Astrocyte (in vitro differentiated cells and primary cell): ENCODE measurements around the gene PLEKHG3. TPM values are rescaled to one million over a fixed set of nuclear protein-coding genes. Genes with fewer than 3 reads are reported as not detected.

Experiments
- DNase-seq: peaks from one replicate; pipeline ENCODE4 v3.0.0-alpha.2; 2010; ENCODE audit warnings: low read depth
- FAIRE-seq: peaks from 2 replicates; lab custom pipeline; 2011; peaks lifted over from hg19 to GRCh38; lab: Jason Lieb, UNC
- H2AFZ ChIP-seq: 2 replicates; pipeline ENCODE4 v1.6.0; 2012; ENCODE audit warnings: low read depth, low read length, inconsistent platforms
- H3K27ac ChIP-seq: 2 replicates; pipeline ENCODE4 v1.5.1; 2011; ENCODE audit warnings: low read depth, low read length, inconsistent platforms
- H3K27me3 ChIP-seq: 2 replicates; pipeline ENCODE4 v1.6.0; 2011; ENCODE audit warnings: low read length, inconsistent platforms; ENCODE audit not compliant: insufficient read depth
- H3K36me3 ChIP-seq: 2 replicates; pipeline ENCODE4 v1.5.1; 2011; ENCODE audit warnings: low read length, inconsistent platforms; ENCODE audit not compliant: insufficient read depth
- H3K4me1 ChIP-seq: 2 replicates; pipeline ENCODE4 v1.5.1; 2011; ENCODE audit warnings: low read length, inconsistent platforms; ENCODE audit not compliant: insufficient read depth
- H3K4me2 ChIP-seq: 2 replicates; pipeline ENCODE4 v1.6.0; 2012; ENCODE audit warnings: low read length, inconsistent platforms
- H3K4me3 ChIP-seq: 2 replicates; pipeline ENCODE4 v1.5.1; 2011; ENCODE audit warnings: low read depth, mild to moderate bottlenecking, low read length, inconsistent platforms; ENCODE audit not compliant: insufficient read depth
- H3K79me2 ChIP-seq: 2 replicates; pipeline ENCODE4 v1.6.0; 2012; ENCODE audit warnings: mild to moderate bottlenecking, low read length, inconsistent platforms; ENCODE audit not compliant: insufficient read depth
- H3K9ac ChIP-seq: 2 replicates; pipeline ENCODE4 v1.6.0; 2012; ENCODE audit warnings: mild to moderate bottlenecking, low read length, inconsistent platforms
- H3K9me3 ChIP-seq: 2 replicates; pipeline ENCODE4 v1.5.1; 2012; ENCODE audit warnings: low read depth, mild to moderate bottlenecking, low read length, inconsistent platforms; ENCODE audit not compliant: insufficient read depth
- H4K20me1 ChIP-seq: 2 replicates; pipeline ENCODE4 v1.6.0; 2012; ENCODE audit warnings: low read length, inconsistent platforms; ENCODE audit not compliant: insufficient read depth
- H3K27ac Mint-ChIP-seq: one replicate; pipeline ENCODE4 v1.8.0; 2021; ENCODE audit warnings: mild to moderate bottlenecking, mixed read lengths; ENCODE audit not compliant: unreplicated experiment
- H3K27me3 Mint-ChIP-seq: one replicate; pipeline ENCODE4 v1.8.0; 2021; ENCODE audit warnings: low read depth, mixed read lengths; ENCODE audit not compliant: unreplicated experiment
- H3K36me3 Mint-ChIP-seq: one replicate; pipeline ENCODE4 v1.8.0; 2021; ENCODE audit warnings: low read depth, mixed read lengths; ENCODE audit not compliant: unreplicated experiment
- H3K4me1 Mint-ChIP-seq: one replicate; pipeline ENCODE4 v1.8.0; 2021; ENCODE audit warnings: low read depth, mixed read lengths; ENCODE audit not compliant: unreplicated experiment
- H3K4me3 Mint-ChIP-seq: one replicate; pipeline ENCODE4 v1.8.0; 2021; ENCODE audit warnings: mild to moderate bottlenecking, moderate library complexity, mixed read lengths; ENCODE audit not compliant: unreplicated experiment
- H3K9me3 Mint-ChIP-seq: one replicate; pipeline ENCODE4 v1.8.0; 2021; ENCODE audit warnings: mild to moderate bottlenecking, mixed read lengths; ENCODE audit not compliant: unreplicated experiment
- CTCF ChIP-seq: IDR thresholded peaks from 2 replicates; pipeline ENCODE4 v1.5.1; 2011; ENCODE audit warnings: low read depth, mild to moderate bottlenecking, inconsistent platforms, low read length, moderate library complexity; ENCODE audit not compliant: insufficient read depth
- EZH2 ChIP-seq: IDR thresholded peaks from 2 replicates; pipeline ENCODE4 v1.6.1; 2012; ENCODE audit warnings: mild to moderate bottlenecking, low read length, inconsistent platforms; ENCODE audit not compliant: insufficient read depth
- total RNA-seq: library from RNA; stranded (reverse); gene quantifications from 2 replicates; pipeline ENCODE4 v1.2.1, GENCODE V29; 2021

The PLEKHG3 gene
- total RNA-seq, 1 donor from 2014 or later: 98.6 TPM

GRCh38 chr14:64767215-64767964 is 63.2 kb downstream of the PLEKHG3 start:
- no peaks in the 10 kb centered on the region for H3K9me3 ChIP-seq
- no peak for TF ChIP-seq CTCF
- no peak for TF ChIP-seq EZH2
- H3K36me3 ChIP-seq: no peaks in the 10 kb centered on the region
- H3K4me3 Mint-ChIP-seq: no peak overlapping the region
- H3K4me1 Mint-ChIP-seq: peaks cover 21% of the 10 kb centered on the region
- no peak overlapping the region for H3K27ac ChIP-seq
- H3K27me3 ChIP-seq: no peaks in the 10 kb centered on the region
- H3K9me3 Mint-ChIP-seq: no peaks in the 10 kb centered on the region
- no peak overlapping the region for H3K9ac ChIP-seq
- no peak overlapping the region for H3K4me2 ChIP-seq
- H3K4me3 ChIP-seq: no peak overlapping the region
- H3K27ac Mint-ChIP-seq: no peak overlapping the region
- no peak for FAIRE-seq
- H2AFZ ChIP-seq: no peak overlapping the region
- H3K79me2 ChIP-seq: no peaks in the 10 kb centered on the region
- peaks cover 2% of the 10 kb centered on the region for H3K36me3 Mint-ChIP-seq
- H3K4me1 ChIP-seq: peaks cover 19% of the 10 kb centered on the region
- no peaks in the 10 kb centered on the region for H4K20me1 ChIP-seq
- DNase-seq: no peak
- peaks cover 21% of the 10 kb centered on the region for H3K27me3 Mint-ChIP-seq

GRCh38 chr14:64768401-64769095 is 64.3 kb downstream of the PLEKHG3 start:
- FAIRE-seq: no peak
- no peak overlapping the region for H3K27ac ChIP-seq
- no peak overlapping the region for H3K4me3 ChIP-seq
- H4K20me1 ChIP-seq: no peaks in the 10 kb centered on the region
- H3K36me3 ChIP-seq: no peaks in the 10 kb centered on the region
- peaks cover 12% of the 10 kb centered on the region for H3K4me1 ChIP-seq
- no peaks in the 10 kb centered on the region for H3K27me3 ChIP-seq
- H3K79me2 ChIP-seq: no peaks in the 10 kb centered on the region
- Mint-ChIP-seq H3K36me3 (peaks cover 4% of the 10 kb centered on the region), H3K27me3 (peaks cover 21% of the 10 kb centered on the region), H3K4me3 (no peak overlapping the region), H3K9me3 (no peaks in the 10 kb centered on the region), H3K27ac (no peak overlapping the region), H3K4me1 (peaks cover 12% of the 10 kb centered on the region)
- TF ChIP-seq EZH2: no peak
- no peak for TF ChIP-seq CTCF
- H2AFZ ChIP-seq: no peak overlapping the region
- DNase-seq: no peak
- no peak overlapping the region for H3K9ac ChIP-seq
- H3K4me2 ChIP-seq: no peak overlapping the region
- peaks cover 4% of the 10 kb centered on the region for H3K9me3 ChIP-seq
